Left kidney (tissue), 8 donors: Measurements from ENCODE around the gene NXF1. TPM values are rescaled to one million over a fixed set of nuclear protein-coding genes. Genes with fewer than 3 reads are reported as not detected.
"Not testable (repeated sequence)": the region's sequence is repeated elsewhere in the genome, so short reads cannot be mapped to it uniquely, and the experiment has no call there.

Experiments
- DNase-seq: peaks from one replicate; pipeline ENCODE4 v3.0.0-alpha.2; 2013
- long read RNA-seq, 8 donors: transcript quantifications; one replicate each; lab custom pipeline, GENCODE V29; 2026
- polyA plus RNA-seq: library from polyadenylated mRNA; unstranded; fragments of 120-200 nt; gene quantifications from one replicate; pipeline ENCODE4 v1.2.1, GENCODE V29; 2013; ENCODE audit not compliant: insufficient read length

Gene NXF1
- 136 TPM for polyA plus RNA-seq
- long read RNA-seq, donor 1, full-length matches to known transcripts = 11 of 37 reads
- long read RNA-seq, donor 1, partial matches to known transcripts = 26 of 37 reads
- long read RNA-seq, donor 1, other reads (novel, unspliced or antisense) = 0 of 37 reads
- long read RNA-seq, donor 2, full-length matches to known transcripts = 8 of 14 reads
- long read RNA-seq, donor 2, partial matches to known transcripts = 6 of 14 reads
- long read RNA-seq, donor 2, other reads (novel, unspliced or antisense) = 0 of 14 reads
- long read RNA-seq, donor 3, full-length matches to known transcripts = 14 of 22 reads
- long read RNA-seq, donor 3, partial matches to known transcripts = 8 of 22 reads
- long read RNA-seq, donor 3, other reads (novel, unspliced or antisense) = 0 of 22 reads
- long read RNA-seq, donor 4, partial matches to known transcripts = 0 of 5 reads
- long read RNA-seq, donor 4, other reads (novel, unspliced or antisense) = 0 of 5 reads
- long read RNA-seq, donor 5, full-length matches to known transcripts = 17 of 23 reads
- long read RNA-seq, donor 5, partial matches to known transcripts = 6 of 23 reads
- long read RNA-seq, donor 5, other reads (novel, unspliced or antisense) = 0 of 23 reads
- long read RNA-seq, donor 6, partial matches to known transcripts = 6 of 15 reads
- long read RNA-seq, donor 6, other reads (novel, unspliced or antisense) = 0 of 15 reads
- long read RNA-seq, donor 7, full-length matches to known transcripts = 12 of 43 reads
- long read RNA-seq, donor 7, partial matches to known transcripts = 31 of 43 reads
- long read RNA-seq, donor 7, other reads (novel, unspliced or antisense) = 0 of 43 reads
- long read RNA-seq, donor 8, full-length matches to known transcripts = 9 of 9 reads
- long read RNA-seq, donor 8, partial matches to known transcripts = 0 of 9 reads
- long read RNA-seq, donor 8, other reads (novel, unspliced or antisense) = 0 of 9 reads

GRCh38 chr11:62805076-62805892, at the start of gene NXF1:
Gene NXF1, minus strand, starts transcription at chr11:62805440. Its CDS starts 84 bp downstream, at chr11:62805356.
- peak; percentile 94 for DNase-seq

GRCh38 chr11:62854013-62854824, 49.0 kb upstream of the NXF1 start:
- DNase-seq = no peak

GRCh38 chr11:62853279-62853965, 48.2 kb upstream of the NXF1 start:
- no peak for DNase-seq

GRCh38 chr11:62852523-62853188, 47.4 kb upstream of the NXF1 start:
- DNase-seq = no peak

- no peak for DNase-seq
Measured at GRCh38 chr11:62851807-62852522, 46.7 kb upstream of the NXF1 start.

GRCh38 chr11:62850911-62851806, 45.9 kb upstream of the NXF1 start:
- DNase-seq = no peak

GRCh38 chr11:62847767-62848314, 42.6 kb upstream of the NXF1 start:
- no peak for DNase-seq

- no peak for DNase-seq
Measured at GRCh38 chr11:62846177-62846576, 40.9 kb upstream of the NXF1 start.

GRCh38 chr11:62844154-62844553, 38.9 kb upstream of the NXF1 start:
- no peak for DNase-seq

- DNase-seq = no peak
Measured at GRCh38 chr11:62843466-62843865, 38.2 kb upstream of the NXF1 start.

- DNase-seq = not testable (repeated sequence)
Measured at GRCh38 chr11:62842891-62843290, 37.7 kb upstream of the NXF1 start.

GRCh38 chr11:62842171-62842741, 37.0 kb upstream of the NXF1 start:
- DNase-seq = no peak

- peak; percentile 96 for DNase-seq
Measured at GRCh38 chr11:62841361-62842170, 36.3 kb upstream of the NXF1 start.

GRCh38 chr11:62840721-62841360, 35.6 kb upstream of the NXF1 start:
- not testable (repeated sequence) for DNase-seq

- peak; percentile 94 for DNase-seq
Measured at GRCh38 chr11:62839050-62839945, 34.1 kb upstream of the NXF1 start, which contains the start of gene WDR74. Gene WDR74, minus strand, starts transcription at chr11:62839590. Its CDS starts 20 bp downstream, at chr11:62839570.
